SU-DHL-6 (cell line): Measurements from ENCODE around the gene PPP1CA.

ENCODE experiments used
- CTCF ChIP-seq: fragments of 200-600 bp; sonication (generic); IDR thresholded peaks from one replicate; pipeline ENCODE4 v1.5.1; 2017; ENCODE audit warnings: antibody characterized with exemption, mild to moderate bottlenecking, low read length, moderate library complexity; ENCODE audit not compliant: insufficient read depth, poor library complexity, severe bottlenecking
- EZH2phosphoT487 ChIP-seq: fragments of 200-600 bp; sonication (generic), shearing (Covaris generic); conservative IDR thresholded peaks from 2 replicates; pipeline ENCODE4 v1.6.1; 2018; ENCODE audit warnings: mild to moderate bottlenecking, antibody characterized with exemption, low read length, moderate library complexity, mixed read lengths

DNA sequence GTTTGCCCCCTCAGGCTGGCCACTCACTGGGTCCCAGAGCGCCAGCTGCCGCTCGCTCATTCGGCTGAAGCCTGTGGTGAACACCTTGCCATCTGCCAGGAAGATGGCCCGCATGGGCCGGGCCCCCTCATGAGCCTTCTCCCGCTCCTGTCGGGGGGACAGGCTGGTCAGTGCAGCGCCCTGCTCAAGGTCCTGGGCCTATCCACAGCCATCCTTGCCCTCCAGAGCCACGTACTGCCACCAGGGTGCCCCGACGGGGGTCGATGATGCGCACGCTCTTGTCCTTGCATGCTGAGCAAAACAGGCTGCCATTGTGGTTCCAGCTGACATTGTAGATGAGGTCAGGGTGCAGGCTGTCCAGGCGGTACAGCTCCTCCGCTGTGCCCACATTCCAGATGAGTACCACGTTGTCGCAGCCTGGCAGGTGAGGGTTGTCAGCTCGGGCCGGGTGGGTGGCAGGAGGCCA, 39.5 kb upstream of the PPP1CA start:
- TF ChIP-seq CTCF, result no peak
- TF ChIP-seq EZH2phosphoT487, result no peak
